Measurements from ENCODE around the gene SMPD1. TPM values are rescaled to one million over a fixed set of nuclear protein-coding genes. Genes with fewer than 3 reads are reported as not detected.

The SMPD1 gene
- total and polyA plus RNA-seq, 9 of the 15 experiments (the other 6 are each of a cell fraction or from before 2014, with no cell fraction given) = 0.90 to 9.9 (median 5.2) TPM

GRCh38 chr11:6405052-6405667 lies 14.9 kb downstream of the SMPD1 start:
- Histone ChIP-seq H3K9ac (ENCODE audit: insufficient read depth in 1 of 2, low read depth in 2 of 2, low read length in 2 of 2) (no peak overlapping the region), H3K4me3 (no peak overlapping the region), H3K27ac (ENCODE audit: extremely low read depth, low read depth, low read length) (no peak overlapping the region), H3K4me1 (replicated peaks in 1 of 2; ENCODE audit: control insufficient read depth in 2 of 2, insufficient read depth in 2 of 2, low read length in 2 of 2) (peaks cover 0 to 7% of the 10 kb centered on the region in 2 experiments; a peak in 3 of 5 replicates), H4K20me1 (replicated peaks; ENCODE audit: control insufficient read depth, insufficient read depth, low read length) (0 out of 2 replicates have a peak, but pooled peaks cover 3% of the 10 kb centered on the region), H3K27me3 (ENCODE audit: control insufficient read depth in 2 of 2, insufficient read depth in 2 of 2, low read length in 2 of 2) (peaks cover 21 to 56% of the 10 kb centered on the region in 2 experiments; a peak in 4 of 5 replicates), H3K9me1 (ENCODE audit: control insufficient read depth, insufficient read depth, low read length) (no peaks in the 10 kb centered on the region), H3K79me2 (ENCODE audit: control insufficient read depth, insufficient read depth, low read length) (no peaks in the 10 kb centered on the region), H3K9me3 (replicated peaks; ENCODE audit: control insufficient read depth, insufficient read depth, low read depth, low read length) (no peaks in the 10 kb centered on the region), H3K36me3 (ENCODE audit: control insufficient read depth, insufficient read depth, low read length) (no peaks in the 10 kb centered on the region), H3K4me2 (ENCODE audit: insufficient read depth, low read length) (no peak overlapping the region), H2AFZ (ENCODE audit: low read depth, low read length) (no peak overlapping the region)
- DNase-seq (ENCODE audit: extremely low read depth in 1 of 4, low spot score in 3 of 4) (no peak), ATAC-seq (no peak), FAIRE-seq (no peak)
- 18% methylated on average over 13 of the region's 13 CpGs for WGBS (ENCODE audit: insufficient coverage, low coverage, missing lambda C conversion rate)
- in situ Hi-C loops (cut with MboI) = no loop called here
- no peak for TF ChIP-seq ZNF124 (CRISPR knock-in tag; IDR thresholded peaks at IDR 0.05)
- TF ChIP-seq RFX1 (IDR thresholded peaks at IDR 0.05) = peak; percentile 65; the same call in 1 of the 2 replicates
- CTCF ChIA-PET (ENCODE audit: low intra/inter-chr PET ratio) = no interaction called here
- no TSS peak for BruUV-seq (replicated peaks)
- intact Hi-C loops (cut with micrococcal nuclease) = no loop called here
- POLR2A ChIA-PET = interaction anchor here (0.6 kb wide), 1 partner anchor 15 kb away, joined by 3 read pairs; the partner anchor contains the start of gene SMPD1

- no peaks in the 10 kb centered on the region for H3K9me3 ChIP-seq (replicated peaks; ENCODE audit: control insufficient read depth, insufficient read depth, low read depth, low read length)
- no peaks in the 10 kb centered on the region for H3K9me1 ChIP-seq (ENCODE audit: control insufficient read depth, insufficient read depth, low read length)
- H3K4me2 ChIP-seq (ENCODE audit: insufficient read depth, low read length) = no peak overlapping the region
- no peak for DNase-seq (ENCODE audit: extremely low read depth in 1 of 4, low spot score in 3 of 4)
- ATAC-seq = no peak
- no peaks in the 10 kb centered on the region for H3K36me3 ChIP-seq (ENCODE audit: control insufficient read depth, insufficient read depth, low read length)
- H2AFZ ChIP-seq (ENCODE audit: low read depth, low read length) = no peak overlapping the region
- in situ Hi-C loops (cut with MboI) = no loop called here
- H3K27me3 ChIP-seq (ENCODE audit: control insufficient read depth in 2 of 2, insufficient read depth in 2 of 2, low read length in 2 of 2) = peaks cover 22 to 56% of the 10 kb centered on the region in 2 experiments; a peak in 4 of 5 replicates
- ChIA-PET POLR2A (no interaction called here), CTCF (ENCODE audit: low intra/inter-chr PET ratio) (no interaction called here)
- 0 out of 2 replicates have a peak, but pooled peaks cover 3% of the 10 kb centered on the region for H4K20me1 ChIP-seq (replicated peaks; ENCODE audit: control insufficient read depth, insufficient read depth, low read length)
- H3K27ac ChIP-seq (ENCODE audit: extremely low read depth, low read depth, low read length) = no peak overlapping the region
- whole genome bisulfite sequencing (ENCODE audit: insufficient coverage, low coverage, missing lambda C conversion rate) = 1% methylated on average over 6 of the region's 6 CpGs
- intact Hi-C loops (cut with micrococcal nuclease) = no loop called here
- FAIRE-seq = no peak
- no peaks in the 10 kb centered on the region for H3K79me2 ChIP-seq (ENCODE audit: control insufficient read depth, insufficient read depth, low read length)
- no TSS peak for BruUV-seq (replicated peaks)
- no peak overlapping the region for H3K9ac ChIP-seq (ENCODE audit: insufficient read depth in 1 of 2, low read depth in 2 of 2, low read length in 2 of 2)
- H3K4me1 ChIP-seq (replicated peaks in 1 of 2; ENCODE audit: control insufficient read depth in 2 of 2, insufficient read depth in 2 of 2, low read length in 2 of 2) = peaks cover 0 to 9% of the 10 kb centered on the region in 2 experiments; a peak in 3 of 5 replicates
- H3K4me3 ChIP-seq = no peak overlapping the region
- no peak for TF ChIP-seq FOXP4 (CRISPR knock-in tag; IDR thresholded peaks at IDR 0.05; ENCODE audit: borderline replicate concordance)
- TF ChIP-seq CREB5 (CRISPR knock-in tag; IDR thresholded peaks at IDR 0.05) = no peak
- no peak for TF ChIP-seq CREB1 (IDR thresholded peaks at IDR 0.05)
- TF ChIP-seq CREB1 (CRISPR knock-in tag; IDR thresholded peaks at IDR 0.05) = no peak
- TF ChIP-seq NR4A1 (CRISPR knock-in tag; IDR thresholded peaks at IDR 0.05) = no peak
- no peak for TF ChIP-seq NR4A1 (tag; IDR thresholded peaks at IDR 0.05)
- no peak for TF ChIP-seq MTA1 (IDR thresholded peaks at IDR 0.05; ENCODE audit: borderline replicate concordance)
- TF ChIP-seq, protein P1, sequence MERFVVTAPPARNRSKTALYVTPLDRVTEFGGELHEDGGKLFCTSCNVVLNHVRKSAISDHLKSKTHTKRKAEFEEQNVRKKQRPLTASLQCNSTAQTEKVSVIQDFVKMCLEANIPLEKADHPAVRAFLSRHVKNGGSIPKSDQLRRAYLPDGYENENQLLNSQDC (CRISPR knock-in tag; IDR thresholded peaks at IDR 0.05) = no peak
Measured at GRCh38 chr11:6405846-6406245, 15.6 kb downstream of the SMPD1 start.

Data from K562 (cell line).